Neural cell (in vitro differentiated cells): ENCODE data around the gene LRRC26. TPM values are rescaled to one million over a fixed set of nuclear protein-coding genes. Genes with fewer than 3 reads are reported as not detected.

Source experiments
- H2AFZ ChIP-seq: fragments of 200-600, 300-800 bp; sonication (generic), shearing (Covaris generic); 2 replicates; pipeline ENCODE4 v1.6.0; 2014; ENCODE audit warnings: low read depth, mild to moderate bottlenecking, antibody characterized with exemption, low read length, moderate library complexity
- H3F3A ChIP-seq: fragments of 200-600 bp; shearing (Covaris generic); 2 replicates; pipeline ENCODE4 v1.6.1; 2016; ENCODE audit warnings: mild to moderate bottlenecking, moderate library complexity, mixed read lengths, antibody characterized with exemption, low read length; ENCODE audit not compliant: insufficient read depth, poor library complexity, severe bottlenecking
- H3K27ac ChIP-seq: fragments of 200-600, 300-800 bp; sonication (generic), shearing (Covaris generic); 2 replicates; pipeline ENCODE4 v1.5.1; 2014; ENCODE audit warnings: mild to moderate bottlenecking, low read length, moderate library complexity
- H3K27me3 ChIP-seq: fragments of 300-800, 200-600 bp; sonication (generic), shearing (Covaris generic); 2 replicates; pipeline ENCODE4 v1.6.0; 2014; ENCODE audit warnings: mild to moderate bottlenecking, low read depth, low read length, moderate library complexity; ENCODE audit not compliant: insufficient read depth
- H3K36me3 ChIP-seq: fragments of 300-800, 200-600 bp; sonication (generic), shearing (Covaris generic); 2 replicates; pipeline ENCODE4 v1.5.1; 2014; ENCODE audit warnings: mild to moderate bottlenecking, antibody characterized with exemption, low read length, moderate library complexity; ENCODE audit not compliant: insufficient read depth
- H3K4me2 ChIP-seq: fragments of 300-800, 200-600 bp; sonication (generic), shearing (Covaris generic); 2 replicates; pipeline ENCODE4 v1.6.0; 2014; ENCODE audit warnings: mild to moderate bottlenecking, low read length
- H3K4me3 ChIP-seq: fragments of 300-800, 200-600 bp; sonication (generic), shearing (Covaris generic); 2 replicates; pipeline ENCODE4 v1.5.1; 2014; ENCODE audit warnings: mild to moderate bottlenecking, low read length, moderate library complexity
- H3K79me2 ChIP-seq: fragments of 200-600 bp; shearing (Covaris generic); replicated peaks from 2 replicates; pipeline ENCODE4 v1.6.0; 2014; ENCODE audit warnings: mild to moderate bottlenecking, low read length, moderate library complexity; ENCODE audit not compliant: insufficient read depth
- H3K9ac ChIP-seq: fragments of 300-800, 200-600 bp; sonication (generic), shearing (Covaris generic); 2 replicates; pipeline ENCODE4 v1.6.1; 2016; ENCODE audit warnings: mild to moderate bottlenecking, low read length, mixed read lengths
- H3K9me2 ChIP-seq: fragments of 200-600 bp; shearing (Covaris generic); 2 replicates; pipeline ENCODE4 v1.6.1; 2016; ENCODE audit warnings: mild to moderate bottlenecking, low read length, mixed read lengths; ENCODE audit not compliant: insufficient read depth
- H3K9me3 ChIP-seq: fragments of 200-600, 300-800 bp; sonication (generic), shearing (Covaris generic); 2 replicates; pipeline ENCODE4 v1.6.1; 2016; ENCODE audit warnings: mild to moderate bottlenecking, mixed run types, low read length, moderate library complexity, mixed read lengths
- H4K20me1 ChIP-seq: fragments of 200-600 bp; shearing (Covaris generic); 2 replicates; pipeline ENCODE4 v1.6.1; 2016; ENCODE audit warnings: mild to moderate bottlenecking, mixed run types; ENCODE audit not compliant: insufficient read depth
- CTCF ChIP-seq: fragments of 450-650 bp; IDR thresholded peaks from 2 replicates; pipeline ENCODE4 v1.5.1; 2014; ENCODE audit warnings: antibody characterized with exemption, mild to moderate bottlenecking, moderate library complexity; ENCODE audit not compliant: poor library complexity, severe bottlenecking
- EP300 ChIP-seq: fragments of 450-650 bp; conservative IDR thresholded peaks from 2 replicates; pipeline ENCODE4 v1.6.1; 2014; ENCODE audit warnings: antibody characterized with exemption, mild to moderate bottlenecking, moderate library complexity; ENCODE audit not compliant: poor library complexity, severe bottlenecking
- EZH2 ChIP-seq: fragments of 200-600, 300-800 bp; shearing (Covaris generic), sonication (generic); IDR thresholded peaks from 2 replicates; pipeline ENCODE4 v1.6.1; 2014; ENCODE audit warnings: antibody characterized with exemption, low read length, borderline replicate concordance, mild to moderate bottlenecking; ENCODE audit not compliant: insufficient read depth, poor library complexity, severe bottlenecking
- MXI1 ChIP-seq: fragments of 450-650 bp; conservative IDR thresholded peaks from 2 replicates; pipeline ENCODE4 v1.6.1; 2014; ENCODE audit warnings: antibody characterized with exemption, mild to moderate bottlenecking; ENCODE audit not compliant: poor library complexity, severe bottlenecking
- POLR2AphosphoS5 ChIP-seq: IDR thresholded peaks from 2 replicates; pipeline ENCODE4 v1.6.1; 2012
- RAD21 ChIP-seq: fragments of 450-650 bp; conservative IDR thresholded peaks from 2 replicates; pipeline ENCODE4 v1.6.1; 2014; ENCODE audit warnings: antibody characterized with exemption, mild to moderate bottlenecking, moderate library complexity
- REST ChIP-seq: IDR thresholded peaks from 2 replicates; pipeline ENCODE4 v1.6.1; 2012; ENCODE audit warnings: borderline replicate concordance
- SMC3 ChIP-seq: fragments of 450-650 bp; conservative IDR thresholded peaks from 2 replicates; pipeline ENCODE4 v1.6.1; 2014; ENCODE audit warnings: antibody characterized with exemption, mild to moderate bottlenecking, moderate library complexity; ENCODE audit not compliant: poor library complexity
- TAF1 ChIP-seq: IDR thresholded peaks from 2 replicates; pipeline ENCODE4 v1.6.1; 2012; ENCODE audit warnings: low read depth
- polyA plus RNA-seq: library from polyadenylated mRNA; depleted of rRNA; stranded (reverse); fragments of >200 nt; gene quantifications from 2 replicates; pipeline ENCODE4 v1.2.3, GENCODE V29; 2014

LRRC26 gene
- polyA plus RNA-seq, 1 donor from 2014 or later: 2.2 TPM

GRCh38 chr9:137213160-137214060 is 43.6 kb upstream of the LRRC26 start:
- TF ChIP-seq SMC3: no peak
- no peak for TF ChIP-seq RAD21
- TF ChIP-seq EP300: no peak
- TF ChIP-seq EZH2: no peak
- TF ChIP-seq CTCF: no peak
- no peak for TF ChIP-seq TAF1
- TF ChIP-seq MXI1: no peak
- TF ChIP-seq REST: no peak
- TF ChIP-seq POLR2AphosphoS5: no peak
- Histone ChIP-seq H4K20me1 (no peaks in the 10 kb centered on the region), H3K36me3 (no peaks in the 10 kb centered on the region), H3F3A (no peaks in the 10 kb centered on the region), H3K9ac (no peak overlapping the region), H2AFZ (no peak overlapping the region), H3K4me3 (no peak overlapping the region), H3K27ac (no peak overlapping the region), H3K79me2 (no peaks in the 10 kb centered on the region), H3K9me2 (no peaks in the 10 kb centered on the region), H3K27me3 (no peaks in the 10 kb centered on the region), H3K9me3 (no peaks in the 10 kb centered on the region), H3K4me2 (no peak overlapping the region)

- H3K4me3 ChIP-seq: no peak overlapping the region
- TF ChIP-seq EP300: no peak
- no peak for TF ChIP-seq EZH2
- TF ChIP-seq POLR2AphosphoS5: no peak
- no peak for TF ChIP-seq REST
- TF ChIP-seq CTCF: no peak
- TF ChIP-seq SMC3: no peak
- no peak for TF ChIP-seq RAD21
- TF ChIP-seq MXI1: no peak
- TF ChIP-seq TAF1: no peak
- H3F3A ChIP-seq: no peaks in the 10 kb centered on the region
- H3K4me2 ChIP-seq: no peak overlapping the region
- no peaks in the 10 kb centered on the region for H3K9me3 ChIP-seq
- H3K36me3 ChIP-seq: no peaks in the 10 kb centered on the region
- no peaks in the 10 kb centered on the region for H3K9me2 ChIP-seq
- H3K9ac ChIP-seq: no peak overlapping the region
- H4K20me1 ChIP-seq: no peaks in the 10 kb centered on the region
- H3K27me3 ChIP-seq: no peaks in the 10 kb centered on the region
- H3K79me2 ChIP-seq: no peaks in the 10 kb centered on the region
- H3K27ac ChIP-seq: no peak overlapping the region
- no peak overlapping the region for H2AFZ ChIP-seq
Observed at GRCh38 chr9:137212520-137212919, 42.7 kb upstream of the LRRC26 start.
